Activated naive CD4-positive, alpha-beta T cell treated with anti-CD3 and anti-CD28 coated beads, Interleukin-2, amount 50 U/mL, for 24 hours (primary cell): ENCODE measurements around the gene VAC14.
A peak's percentile ranks its signal among the peaks of the same experiment; 100 is the strongest.
"Not testable (repeated sequence)": the region's sequence is repeated elsewhere in the genome, so short reads cannot be mapped to it uniquely, and the experiment has no call there.

ENCODE experiments used
- H3K27ac Mint-ChIP-seq: one replicate; pipeline ENCODE4 v1.8.0; 2021; ENCODE audit warnings: mild to moderate bottlenecking, mixed read lengths
- H3K27me3 Mint-ChIP-seq: one replicate; pipeline ENCODE4 v1.8.0; 2021; ENCODE audit warnings: mixed read lengths
- H3K36me3 Mint-ChIP-seq: one replicate; pipeline ENCODE4 v1.8.0; 2021; ENCODE audit warnings: mixed read lengths
- H3K4me1 Mint-ChIP-seq: one replicate; pipeline ENCODE4 v1.8.0; 2021; ENCODE audit warnings: mixed read lengths
- H3K4me3 Mint-ChIP-seq: one replicate; pipeline ENCODE4 v1.8.0; 2021; ENCODE audit warnings: mild to moderate bottlenecking, mixed read lengths
- H3K9me3 Mint-ChIP-seq: one replicate; pipeline ENCODE4 v1.8.0; 2021; ENCODE audit warnings: mixed read lengths

Gene VAC14

GRCh38 chr16:70800781-70801480, at the start of gene VAC14:
VAC14 (minus strand) TSS chr16:70801158; CDS start chr16:70800900, 258 bp downstream.
- Mint-ChIP-seq H3K4me3 (peak within 1 kb of the TSS; percentile 93), H3K9me3 (no peaks in the 10 kb centered on the region), H3K4me1 (peaks cover 37% of the 10 kb centered on the region), H3K36me3 (peaks cover 4% of the 10 kb centered on the region), H3K27me3 (no peaks in the 10 kb centered on the region), H3K27ac (peak within 1 kb of the TSS; percentile 86)

- not testable (repeated sequence) for H3K4me1 Mint-ChIP-seq, H3K27me3 Mint-ChIP-seq, H3K9me3 Mint-ChIP-seq, H3K27ac Mint-ChIP-seq, H3K4me3 Mint-ChIP-seq, H3K36me3 Mint-ChIP-seq
Measured at GRCh38 chr16:70823498-70824118, 22.6 kb upstream of the VAC14 start.

DNA sequence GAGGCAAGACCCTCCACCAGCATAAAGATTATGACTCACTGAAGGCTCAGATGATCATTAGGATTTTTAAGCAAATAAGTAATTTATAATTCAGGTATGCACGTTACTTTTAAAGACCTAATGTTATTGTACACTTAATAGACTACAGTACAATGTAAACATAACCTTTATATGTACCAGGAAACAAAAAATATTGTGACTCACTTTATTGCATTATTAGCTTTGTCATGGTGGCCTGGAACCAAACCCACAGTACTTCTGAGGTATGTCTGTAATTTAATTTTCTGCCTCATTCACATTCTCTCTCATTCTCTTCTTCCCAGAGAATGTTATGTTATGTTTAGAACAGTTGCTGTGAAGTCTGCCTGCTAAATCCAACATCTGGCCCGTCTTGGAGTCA, 21.8 kb upstream of the VAC14 start:
- H3K36me3 Mint-ChIP-seq, H3K27me3 Mint-ChIP-seq, H3K4me1 Mint-ChIP-seq, H3K27ac Mint-ChIP-seq, H3K9me3 Mint-ChIP-seq, H3K4me3 Mint-ChIP-seq: not testable (repeated sequence)

- not testable (repeated sequence) for H3K27me3 Mint-ChIP-seq, H3K36me3 Mint-ChIP-seq, H3K4me1 Mint-ChIP-seq
Measured at GRCh38 chr16:70818088-70818487, 17.1 kb upstream of the VAC14 start.

DNA sequence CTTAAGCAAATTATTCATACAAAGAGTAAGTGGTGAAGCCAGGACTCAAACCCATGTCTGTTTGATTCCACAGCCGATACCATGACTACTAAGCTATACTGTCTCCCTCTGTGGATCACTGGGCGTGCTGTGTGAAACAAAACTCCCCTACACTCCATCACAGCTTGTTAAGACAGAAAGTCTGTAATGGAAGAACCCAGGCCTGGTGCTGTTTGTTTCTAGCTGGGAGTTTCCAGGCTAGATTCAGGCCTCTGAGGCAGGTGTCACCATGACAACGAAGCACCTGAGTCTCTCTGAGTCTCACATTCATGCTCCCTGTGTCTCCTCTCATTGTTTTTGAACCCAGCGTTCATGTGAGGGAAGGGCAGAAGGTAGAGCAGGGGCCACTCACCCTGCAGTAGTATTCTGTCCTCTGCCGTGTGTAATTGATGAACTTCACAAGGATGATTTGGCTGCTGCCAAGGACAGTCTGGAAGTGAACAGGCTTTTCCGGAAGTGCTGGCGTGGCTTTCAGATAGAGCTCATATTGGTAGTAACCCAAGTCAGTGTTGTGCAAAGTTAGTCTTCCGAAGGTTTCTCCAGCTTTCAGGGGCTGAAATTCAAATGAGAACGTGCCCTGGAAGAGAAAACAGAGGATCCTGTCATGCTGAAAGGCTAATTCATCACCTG, 8.6 kb upstream of the VAC14 start:
- H3K27me3 Mint-ChIP-seq: no peaks in the 10 kb centered on the region
- H3K27ac Mint-ChIP-seq: no peak overlapping the region
- no peaks in the 10 kb centered on the region for H3K9me3 Mint-ChIP-seq
- no peaks in the 10 kb centered on the region for H3K4me1 Mint-ChIP-seq
- no peak overlapping the region for H3K4me3 Mint-ChIP-seq
- H3K36me3 Mint-ChIP-seq: no peaks in the 10 kb centered on the region

More at GRCh38 chr16:70818088-70818487, 17.1 kb upstream of the VAC14 start:
- H3K9me3 Mint-ChIP-seq, H3K27ac Mint-ChIP-seq, H3K4me3 Mint-ChIP-seq: not testable (repeated sequence)

DNA sequence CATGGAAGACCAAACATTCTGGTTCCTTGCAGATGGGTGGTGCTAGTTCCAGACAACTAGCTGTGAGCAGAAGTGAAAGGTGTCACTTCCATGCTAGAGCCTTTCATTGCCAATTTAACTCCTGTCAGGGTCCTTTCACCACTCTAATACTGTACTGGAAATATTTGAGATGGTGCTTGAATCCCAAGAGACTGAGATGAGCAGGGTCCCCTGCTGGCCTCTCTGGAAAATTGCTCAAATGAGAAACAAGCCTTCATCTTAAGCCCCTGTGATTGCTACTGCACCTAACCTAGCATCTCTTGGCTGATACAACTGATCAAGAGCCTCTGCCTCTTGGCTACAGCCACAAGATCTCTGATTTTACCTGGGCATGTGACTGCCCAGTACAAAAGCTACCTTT, 7.4 kb upstream of the VAC14 start:
- Mint-ChIP-seq H3K4me3 (no peak overlapping the region), H3K36me3 (peaks cover 4% of the 10 kb centered on the region), H3K27ac (no peak overlapping the region), H3K4me1 (no peaks in the 10 kb centered on the region), H3K27me3 (no peaks in the 10 kb centered on the region), H3K9me3 (no peaks in the 10 kb centered on the region)

DNA sequence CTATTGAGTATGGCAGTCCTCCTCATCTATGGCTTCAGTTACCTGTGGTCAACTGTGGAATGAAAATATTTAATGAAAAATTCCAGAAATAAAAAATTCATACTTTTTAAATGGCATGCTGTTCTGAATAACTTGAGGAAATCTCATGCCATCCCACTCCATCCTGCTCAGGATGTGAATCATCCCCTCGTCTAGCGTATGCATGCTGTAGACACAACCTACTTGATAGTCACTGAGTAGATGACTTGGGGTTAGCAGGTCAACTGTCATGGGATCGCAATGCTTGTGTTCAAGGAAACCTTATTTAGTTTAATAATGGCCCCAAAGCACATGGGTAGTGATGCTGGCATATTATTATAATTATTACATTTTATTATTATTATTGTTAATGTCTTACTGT, 4.8 kb upstream of the VAC14 start:
- no peaks in the 10 kb centered on the region for H3K27me3 Mint-ChIP-seq
- H3K4me1 Mint-ChIP-seq: no peaks in the 10 kb centered on the region
- no peak overlapping the region for H3K4me3 Mint-ChIP-seq
- peaks cover 4% of the 10 kb centered on the region for H3K36me3 Mint-ChIP-seq
- no peaks in the 10 kb centered on the region for H3K9me3 Mint-ChIP-seq
- H3K27ac Mint-ChIP-seq: no peak overlapping the region

GRCh38 chr16:70805380-70805779, 4.4 kb upstream of the VAC14 start:
- peaks cover 2% of the 10 kb centered on the region for H3K4me1 Mint-ChIP-seq
- no peak overlapping the region for H3K27ac Mint-ChIP-seq
- H3K4me3 Mint-ChIP-seq: no peak overlapping the region
- no peaks in the 10 kb centered on the region for H3K9me3 Mint-ChIP-seq
- H3K36me3 Mint-ChIP-seq: peaks cover 4% of the 10 kb centered on the region
- H3K27me3 Mint-ChIP-seq: no peaks in the 10 kb centered on the region

GRCh38 chr16:70804734-70805169, 3.8 kb upstream of the VAC14 start:
- Mint-ChIP-seq H3K27ac (no peak overlapping the region), H3K4me3 (no peak overlapping the region), H3K4me1 (peaks cover 7% of the 10 kb centered on the region)

GRCh38 chr16:70804153-70804733, 3.3 kb upstream of the VAC14 start:
- peaks cover 4% of the 10 kb centered on the region for H3K36me3 Mint-ChIP-seq
- peaks cover 11% of the 10 kb centered on the region for H3K4me1 Mint-ChIP-seq
- H3K27me3 Mint-ChIP-seq: no peaks in the 10 kb centered on the region
- no peak overlapping the region for H3K4me3 Mint-ChIP-seq
- no peak overlapping the region for H3K27ac Mint-ChIP-seq
- H3K9me3 Mint-ChIP-seq: no peaks in the 10 kb centered on the region

More at GRCh38 chr16:70804734-70805169, 3.8 kb upstream of the VAC14 start:
- Mint-ChIP-seq H3K27me3 (no peaks in the 10 kb centered on the region), H3K9me3 (no peaks in the 10 kb centered on the region), H3K36me3 (peaks cover 4% of the 10 kb centered on the region)

DNA sequence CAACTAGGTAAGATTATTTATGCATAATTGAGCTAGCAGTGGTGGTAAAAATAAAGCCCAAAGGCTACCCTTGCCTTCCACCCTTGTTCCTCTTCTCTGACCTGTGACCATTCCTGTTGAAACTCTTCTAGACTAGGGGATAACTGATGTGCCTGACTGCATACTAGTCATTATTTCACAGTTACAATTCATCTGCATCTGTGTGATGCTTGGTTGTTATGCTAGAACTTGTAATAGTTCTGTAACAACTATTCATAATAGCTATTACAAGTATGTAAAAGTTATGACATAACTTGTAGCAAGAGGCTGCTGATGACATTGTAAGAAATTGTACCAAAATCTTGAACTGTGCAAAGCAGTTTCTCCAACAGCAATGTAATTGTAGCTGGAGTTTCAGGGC, 2.4 kb upstream of the VAC14 start:
- Mint-ChIP-seq H3K27ac (no peak overlapping the region), H3K4me1 (peaks cover 20% of the 10 kb centered on the region), H3K36me3 (peaks cover 4% of the 10 kb centered on the region), H3K27me3 (no peaks in the 10 kb centered on the region), H3K9me3 (no peaks in the 10 kb centered on the region), H3K4me3 (no peak overlapping the region)

- peaks cover 4% of the 10 kb centered on the region for H3K36me3 Mint-ChIP-seq
- peak overlapping the region; percentile 93 for H3K4me3 Mint-ChIP-seq
- H3K4me1 Mint-ChIP-seq: peaks cover 34% of the 10 kb centered on the region
- H3K27ac Mint-ChIP-seq: no peak overlapping the region
- H3K9me3 Mint-ChIP-seq: no peaks in the 10 kb centered on the region
- H3K27me3 Mint-ChIP-seq: no peaks in the 10 kb centered on the region
Measured at GRCh38 chr16:70801611-70802010, 653 bp upstream of the VAC14 start.

DNA sequence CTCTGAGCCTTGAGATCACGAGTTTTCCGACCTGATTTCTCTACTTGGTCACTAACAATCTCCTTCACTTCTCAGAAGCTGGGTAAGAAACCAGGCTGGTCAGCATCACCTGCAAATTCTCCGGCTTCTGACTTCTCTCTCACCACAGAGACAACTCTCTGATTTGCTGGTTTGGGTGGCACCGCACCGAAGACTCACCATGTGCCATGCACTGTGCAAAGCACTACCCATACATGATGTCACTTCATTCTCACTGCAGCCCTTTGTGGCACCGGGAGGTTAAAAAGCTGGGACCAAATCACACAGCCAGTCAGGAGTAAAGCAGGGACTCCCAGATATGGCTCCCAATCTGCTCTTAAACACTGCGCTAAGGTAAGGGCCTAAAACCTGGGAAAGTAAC, 647 bp downstream of the VAC14 start:
- peak overlapping the region; percentile 93 for H3K4me3 Mint-ChIP-seq
- no peaks in the 10 kb centered on the region for H3K9me3 Mint-ChIP-seq
- peaks cover 39% of the 10 kb centered on the region for H3K4me1 Mint-ChIP-seq
- peaks cover 4% of the 10 kb centered on the region for H3K36me3 Mint-ChIP-seq
- H3K27me3 Mint-ChIP-seq: no peaks in the 10 kb centered on the region
- peak overlapping the region; percentile 77 for H3K27ac Mint-ChIP-seq

- no peaks in the 10 kb centered on the region for H3K27me3 Mint-ChIP-seq
- no peak overlapping the region for H3K27ac Mint-ChIP-seq
- H3K9me3 Mint-ChIP-seq: no peaks in the 10 kb centered on the region
- no peak overlapping the region for H3K4me3 Mint-ChIP-seq
- H3K36me3 Mint-ChIP-seq: no peaks in the 10 kb centered on the region
- peaks cover 43% of the 10 kb centered on the region for H3K4me1 Mint-ChIP-seq
Measured at GRCh38 chr16:70796301-70796700, 4.7 kb downstream of the VAC14 start.

GRCh38 chr16:70795296-70795912, 5.6 kb downstream of the VAC14 start:
- no peak overlapping the region for H3K4me3 Mint-ChIP-seq
- no peaks in the 10 kb centered on the region for H3K36me3 Mint-ChIP-seq
- H3K4me1 Mint-ChIP-seq: peaks cover 41% of the 10 kb centered on the region
- no peak overlapping the region for H3K27ac Mint-ChIP-seq
- no peaks in the 10 kb centered on the region for H3K9me3 Mint-ChIP-seq
- no peaks in the 10 kb centered on the region for H3K27me3 Mint-ChIP-seq
